ENCODE data around the gene CMTM7. TPM values are rescaled to one million over a fixed set of nuclear protein-coding genes. Genes with fewer than 3 reads are reported as not detected.

Gene CMTM7
- total and polyA plus RNA-seq, 2 experiments from 2014 or later, result 32.2 to 93.6 TPM

DNA sequence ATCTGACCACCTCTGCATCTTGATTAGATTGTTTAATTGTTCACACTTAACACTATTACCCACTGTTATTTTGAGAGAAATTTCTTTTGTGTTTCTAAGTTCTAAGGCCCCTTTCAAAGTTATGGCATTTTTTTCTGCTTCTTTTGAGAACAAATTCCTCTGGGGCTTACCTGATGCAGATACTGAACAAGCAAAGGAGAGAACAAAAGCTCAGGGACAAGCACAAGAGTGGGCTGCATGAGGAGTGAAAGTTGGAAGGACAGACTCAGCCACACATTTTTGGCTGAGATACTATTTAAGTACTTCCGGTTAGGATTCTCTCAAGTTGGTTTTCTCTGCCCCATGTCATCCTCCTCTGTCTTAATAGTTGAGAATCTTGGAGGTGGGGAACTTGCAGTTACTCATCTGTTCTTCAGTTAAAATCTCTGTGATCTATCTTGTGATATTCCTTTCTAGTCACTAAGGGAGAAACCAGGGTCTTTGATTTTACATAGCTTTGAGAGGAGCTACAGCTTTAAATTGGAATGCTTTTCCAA is 56.3 kb downstream of the CMTM7 start (continued):
- TF ChIP-seq, protein P1, sequence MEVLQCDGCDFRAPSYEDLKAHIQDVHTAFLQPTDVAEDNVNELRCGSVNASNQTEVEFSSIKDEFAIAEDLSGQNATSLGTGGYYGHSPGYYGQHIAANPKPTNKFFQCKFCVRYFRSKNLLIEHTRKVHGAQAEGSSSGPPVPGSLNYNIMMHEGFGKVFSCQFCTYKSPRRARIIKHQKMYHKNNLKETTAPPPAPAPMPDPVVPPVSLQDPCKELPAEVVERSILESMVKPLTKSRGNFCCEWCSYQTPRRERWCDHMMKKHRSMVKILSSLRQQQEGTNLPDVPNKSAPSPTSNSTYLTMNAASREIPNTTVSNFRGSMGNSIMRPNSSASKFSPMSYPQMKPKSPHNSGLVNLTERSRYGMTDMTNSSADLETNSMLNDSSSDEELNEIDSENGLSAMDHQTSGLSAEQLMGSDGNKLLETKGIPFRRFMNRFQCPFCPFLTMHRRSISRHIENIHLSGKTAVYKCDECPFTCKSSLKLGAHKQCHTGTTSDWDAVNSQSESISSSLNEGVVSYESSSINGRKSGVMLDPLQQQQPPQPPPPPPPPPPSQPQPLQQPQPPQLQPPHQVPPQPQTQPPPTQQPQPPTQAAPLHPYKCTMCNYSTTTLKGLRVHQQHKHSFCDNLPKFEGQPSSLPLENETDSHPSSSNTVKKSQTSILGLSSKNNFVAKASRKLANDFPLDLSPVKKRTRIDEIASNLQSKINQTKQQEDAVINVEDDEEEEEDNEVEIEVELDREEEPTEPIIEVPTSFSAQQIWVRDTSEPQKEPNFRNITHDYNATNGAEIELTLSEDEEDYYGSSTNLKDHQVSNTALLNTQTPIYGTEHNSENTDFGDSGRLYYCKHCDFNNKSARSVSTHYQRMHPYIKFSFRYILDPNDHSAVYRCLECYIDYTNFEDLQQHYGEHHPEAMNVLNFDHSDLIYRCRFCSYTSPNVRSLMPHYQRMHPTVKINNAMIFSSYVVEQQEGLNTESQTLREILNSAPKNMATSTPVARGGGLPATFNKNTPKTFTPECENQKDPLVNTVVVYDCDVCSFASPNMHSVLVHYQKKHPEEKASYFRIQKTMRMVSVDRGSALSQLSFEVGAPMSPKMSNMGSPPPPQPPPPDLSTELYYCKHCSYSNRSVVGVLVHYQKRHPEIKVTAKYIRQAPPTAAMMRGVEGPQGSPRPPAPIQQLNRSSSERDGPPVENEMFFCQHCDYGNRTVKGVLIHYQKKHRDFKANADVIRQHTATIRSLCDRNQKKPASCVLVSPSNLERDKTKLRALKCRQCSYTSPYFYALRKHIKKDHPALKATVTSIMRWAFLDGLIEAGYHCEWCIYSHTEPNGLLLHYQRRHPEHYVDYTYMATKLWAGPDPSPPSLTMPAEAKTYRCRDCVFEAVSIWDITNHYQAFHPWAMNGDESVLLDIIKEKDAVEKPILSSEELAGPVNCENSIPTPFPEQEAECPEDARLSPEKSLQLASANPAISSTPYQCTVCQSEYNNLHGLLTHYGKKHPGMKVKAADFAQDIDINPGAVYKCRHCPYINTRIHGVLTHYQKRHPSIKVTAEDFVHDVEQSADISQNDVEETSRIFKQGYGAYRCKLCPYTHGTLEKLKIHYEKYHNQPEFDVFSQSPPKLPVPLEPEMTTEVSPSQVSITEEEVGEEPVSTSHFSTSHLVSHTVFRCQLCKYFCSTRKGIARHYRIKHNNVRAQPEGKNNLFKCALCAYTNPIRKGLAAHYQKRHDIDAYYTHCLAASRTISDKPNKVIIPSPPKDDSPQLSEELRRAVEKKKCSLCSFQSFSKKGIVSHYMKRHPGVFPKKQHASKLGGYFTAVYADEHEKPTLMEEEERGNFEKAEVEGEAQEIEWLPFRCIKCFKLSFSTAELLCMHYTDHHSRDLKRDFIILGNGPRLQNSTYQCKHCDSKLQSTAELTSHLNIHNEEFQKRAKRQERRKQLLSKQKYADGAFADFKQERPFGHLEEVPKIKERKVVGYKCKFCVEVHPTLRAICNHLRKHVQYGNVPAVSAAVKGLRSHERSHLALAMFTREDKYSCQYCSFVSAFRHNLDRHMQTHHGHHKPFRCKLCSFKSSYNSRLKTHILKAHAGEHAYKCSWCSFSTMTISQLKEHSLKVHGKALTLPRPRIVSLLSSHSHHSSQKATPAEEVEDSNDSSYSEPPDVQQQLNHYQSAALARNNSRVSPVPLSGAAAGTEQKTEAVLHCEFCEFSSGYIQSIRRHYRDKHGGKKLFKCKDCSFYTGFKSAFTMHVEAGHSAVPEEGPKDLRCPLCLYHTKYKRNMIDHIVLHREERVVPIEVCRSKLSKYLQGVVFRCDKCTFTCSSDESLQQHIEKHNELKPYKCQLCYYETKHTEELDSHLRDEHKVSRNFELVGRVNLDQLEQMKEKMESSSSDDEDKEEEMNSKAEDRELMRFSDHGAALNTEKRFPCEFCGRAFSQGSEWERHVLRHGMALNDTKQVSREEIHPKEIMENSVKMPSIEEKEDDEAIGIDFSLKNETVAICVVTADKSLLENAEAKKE (CRISPR knock-in tag; IDR thresholded peaks at IDR 0.05), result no peak
- TF ChIP-seq POLR2AphosphoS5 (IDR thresholded peaks at IDR 0.05; ENCODE audit: low read depth) (no peak), ZNF114 (CRISPR knock-in tag; IDR thresholded peaks at IDR 0.05) (no peak)
- TF ChIP-seq, protein P2, sequence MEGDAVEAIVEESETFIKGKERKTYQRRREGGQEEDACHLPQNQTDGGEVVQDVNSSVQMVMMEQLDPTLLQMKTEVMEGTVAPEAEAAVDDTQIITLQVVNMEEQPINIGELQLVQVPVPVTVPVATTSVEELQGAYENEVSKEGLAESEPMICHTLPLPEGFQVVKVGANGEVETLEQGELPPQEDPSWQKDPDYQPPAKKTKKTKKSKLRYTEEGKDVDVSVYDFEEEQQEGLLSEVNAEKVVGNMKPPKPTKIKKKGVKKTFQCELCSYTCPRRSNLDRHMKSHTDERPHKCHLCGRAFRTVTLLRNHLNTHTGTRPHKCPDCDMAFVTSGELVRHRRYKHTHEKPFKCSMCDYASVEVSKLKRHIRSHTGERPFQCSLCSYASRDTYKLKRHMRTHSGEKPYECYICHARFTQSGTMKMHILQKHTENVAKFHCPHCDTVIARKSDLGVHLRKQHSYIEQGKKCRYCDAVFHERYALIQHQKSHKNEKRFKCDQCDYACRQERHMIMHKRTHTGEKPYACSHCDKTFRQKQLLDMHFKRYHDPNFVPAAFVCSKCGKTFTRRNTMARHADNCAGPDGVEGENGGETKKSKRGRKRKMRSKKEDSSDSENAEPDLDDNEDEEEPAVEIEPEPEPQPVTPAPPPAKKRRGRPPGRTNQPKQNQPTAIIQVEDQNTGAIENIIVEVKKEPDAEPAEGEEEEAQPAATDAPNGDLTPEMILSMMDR (conservative IDR thresholded peaks at IDR 0.05; ENCODE audit: low read depth in 2 of 2), result no peak

DNA sequence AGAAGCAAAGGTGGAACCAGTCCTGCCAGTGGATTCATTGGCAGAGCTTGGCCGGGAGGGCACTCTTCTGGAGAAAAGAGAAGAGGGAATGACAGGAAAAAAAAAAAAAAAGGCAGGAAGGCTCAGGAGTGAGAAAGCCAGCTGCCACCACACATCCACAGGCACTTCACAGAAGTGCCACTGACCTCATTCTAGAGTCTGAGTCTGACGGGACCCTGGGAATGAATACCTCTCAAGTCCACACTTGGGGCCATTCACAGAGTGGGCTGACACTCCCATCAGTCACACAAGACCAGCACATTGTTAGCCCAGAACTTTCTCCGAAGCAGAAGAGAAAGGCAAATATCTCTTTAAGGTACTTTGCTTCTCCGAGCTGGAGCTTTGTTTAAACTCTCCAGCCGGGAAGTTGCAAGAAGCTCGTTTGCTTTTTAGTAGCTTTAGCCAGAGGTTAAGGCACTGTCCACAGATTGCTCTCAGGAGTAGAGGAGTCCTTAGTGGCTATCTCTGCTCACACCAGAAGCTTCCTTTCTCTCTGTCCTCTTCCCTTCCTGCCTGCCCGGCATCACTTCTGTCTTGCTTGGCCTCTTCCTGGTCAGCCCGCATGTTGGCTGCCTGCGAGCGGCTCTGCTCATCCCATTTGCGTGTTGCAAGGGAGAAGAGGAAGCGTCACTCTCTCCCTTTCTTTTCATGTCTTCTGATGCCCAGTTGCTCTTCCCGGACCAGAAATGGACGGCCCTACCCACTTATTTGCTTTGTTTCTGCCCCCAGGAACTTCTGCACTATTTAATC is 57.2 kb downstream of the CMTM7 start:
- no peak for ATAC-seq
- H3K36me3 Mint-ChIP-seq (ENCODE audit: low read depth), result peaks cover 6% of the 10 kb centered on the region; the same call in 2 of the 3 replicates
- H3K9me3 Mint-ChIP-seq, result no peaks in the 10 kb centered on the region
- TF ChIP-seq, protein P3, sequence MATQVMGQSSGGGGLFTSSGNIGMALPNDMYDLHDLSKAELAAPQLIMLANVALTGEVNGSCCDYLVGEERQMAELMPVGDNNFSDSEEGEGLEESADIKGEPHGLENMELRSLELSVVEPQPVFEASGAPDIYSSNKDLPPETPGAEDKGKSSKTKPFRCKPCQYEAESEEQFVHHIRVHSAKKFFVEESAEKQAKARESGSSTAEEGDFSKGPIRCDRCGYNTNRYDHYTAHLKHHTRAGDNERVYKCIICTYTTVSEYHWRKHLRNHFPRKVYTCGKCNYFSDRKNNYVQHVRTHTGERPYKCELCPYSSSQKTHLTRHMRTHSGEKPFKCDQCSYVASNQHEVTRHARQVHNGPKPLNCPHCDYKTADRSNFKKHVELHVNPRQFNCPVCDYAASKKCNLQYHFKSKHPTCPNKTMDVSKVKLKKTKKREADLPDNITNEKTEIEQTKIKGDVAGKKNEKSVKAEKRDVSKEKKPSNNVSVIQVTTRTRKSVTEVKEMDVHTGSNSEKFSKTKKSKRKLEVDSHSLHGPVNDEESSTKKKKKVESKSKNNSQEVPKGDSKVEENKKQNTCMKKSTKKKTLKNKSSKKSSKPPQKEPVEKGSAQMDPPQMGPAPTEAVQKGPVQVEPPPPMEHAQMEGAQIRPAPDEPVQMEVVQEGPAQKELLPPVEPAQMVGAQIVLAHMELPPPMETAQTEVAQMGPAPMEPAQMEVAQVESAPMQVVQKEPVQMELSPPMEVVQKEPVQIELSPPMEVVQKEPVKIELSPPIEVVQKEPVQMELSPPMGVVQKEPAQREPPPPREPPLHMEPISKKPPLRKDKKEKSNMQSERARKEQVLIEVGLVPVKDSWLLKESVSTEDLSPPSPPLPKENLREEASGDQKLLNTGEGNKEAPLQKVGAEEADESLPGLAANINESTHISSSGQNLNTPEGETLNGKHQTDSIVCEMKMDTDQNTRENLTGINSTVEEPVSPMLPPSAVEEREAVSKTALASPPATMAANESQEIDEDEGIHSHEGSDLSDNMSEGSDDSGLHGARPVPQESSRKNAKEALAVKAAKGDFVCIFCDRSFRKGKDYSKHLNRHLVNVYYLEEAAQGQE (IDR thresholded peaks at IDR 0.05; ENCODE audit: unreplicated experiment), result no peak
- TF ChIP-seq ZNF114 (CRISPR knock-in tag; IDR thresholded peaks at IDR 0.05) (no peak), ZNF331 (CRISPR knock-in tag; IDR thresholded peaks at IDR 0.05; ENCODE audit: low read depth) (no peak), EZH2phosphoT487 (IDR thresholded peaks at IDR 0.05; ENCODE audit: unreplicated experiment) (no peak), EZH2 (IDR thresholded peaks at IDR 0.05; ENCODE audit: low read depth, unreplicated experiment) (no peak)
- TF ChIP-seq, protein P2 (conservative IDR thresholded peaks at IDR 0.05; ENCODE audit: low read depth in 2 of 2), result no peak

More for the DNA sequence above, 57.2 kb downstream of the CMTM7 start:
- DNase-seq (ENCODE audit: low spot score), result no peak
- Histone ChIP-seq H2AFZ (no peak overlapping the region), H3F3A (replicated peaks; ENCODE audit: low read depth) (no peaks in the 10 kb centered on the region), H3K4me2 (no peak overlapping the region), H3K36me3 (ENCODE audit: insufficient read depth) (peaks cover 6% of the 10 kb centered on the region; the same call in 1 of the 2 replicates), H3K4me3 (no peak overlapping the region), H3K79me2 (replicated peaks; ENCODE audit: insufficient read depth) (0 out of 2 replicates have a peak, but pooled peaks cover 5% of the 10 kb centered on the region), H3K9me2 (ENCODE audit: insufficient read depth) (no peaks in the 10 kb centered on the region), H3K27ac (ENCODE audit: low read depth) (no peak overlapping the region), H4K20me1 (replicated peaks; ENCODE audit: insufficient read depth) (no peaks in the 10 kb centered on the region), H3K27me3 (ENCODE audit: insufficient read depth) (no peaks in the 10 kb centered on the region), H3K4me1 (ENCODE audit: insufficient read depth) (no peaks in the 10 kb centered on the region; the same call in 1 of the 2 replicates)
- Mint-ChIP-seq H3K27ac (no peak overlapping the region), H3K4me3 (no peak overlapping the region), H3K4me1 (peaks cover 17% of the 10 kb centered on the region), H3K27me3 (ENCODE audit: insufficient read depth, low read depth, poor library complexity) (no peaks in the 10 kb centered on the region)
